WTC11 (cell line): Measurements from ENCODE around the gene PDF. TPM values are rescaled to one million over a fixed set of nuclear protein-coding genes. Genes with fewer than 3 reads are reported as not detected.

Experiments
- ATAC-seq: fragments of 200-7000 bp; cut with Tn5 transposase; 2 replicates; pipeline ENCODE4 v1.10.0; 2021; ENCODE audit warnings: mild to moderate bottlenecking, moderate library complexity
- CTCF ChIA-PET: fragments of 300-600 bp; sonication (Branson Sonifier 250); formaldehyde crosslinking; loops from one replicate; lab custom pipeline; 2021; ENCODE audit warnings: antibody characterized with exemption; lab: Charles Lee
- POLR2A ChIA-PET: fragments of 350-600 bp; sonication (Branson Sonifier 250); formaldehyde crosslinking; loops from one replicate; lab custom pipeline; 2021; ENCODE audit warnings: antibody characterized with exemption; lab: Charles Lee
- DNase-seq: peaks from one replicate; pipeline ENCODE4 v3.0.0; 2021; ENCODE audit warnings: low spot score
- H3K27ac Mint-ChIP-seq: 2 replicates; pipeline ENCODE4 v1.8.0; 2021; ENCODE audit warnings: mixed read lengths
- H3K27me3 Mint-ChIP-seq: 2 replicates; pipeline ENCODE4 v1.8.0; 2021; ENCODE audit warnings: low read depth, mild to moderate bottlenecking, moderate library complexity, mixed read lengths
- H3K36me3 Mint-ChIP-seq: 2 replicates; pipeline ENCODE4 v1.8.0; 2021; ENCODE audit warnings: mixed read lengths
- H3K4me1 Mint-ChIP-seq: 2 replicates; pipeline ENCODE4 v1.8.0; 2022; ENCODE audit warnings: mixed read lengths
- H3K4me3 Mint-ChIP-seq: 2 replicates; pipeline ENCODE4 v1.8.0; 2021; ENCODE audit warnings: mild to moderate bottlenecking, moderate library complexity, mixed read lengths
- H3K9me3 Mint-ChIP-seq: 2 replicates; pipeline ENCODE4 v1.8.0; 2021; ENCODE audit warnings: mixed read lengths
- FOXJ3 ChIP-seq: sonication (generic); formaldehyde crosslinking; IDR thresholded peaks from 2 replicates; pipeline ENCODE4 v1.9.0; 2021; ENCODE audit warnings: missing genetic modification reagents, mild to moderate bottlenecking, borderline replicate concordance
- GRHL2 ChIP-seq: fragments of 250-450 bp; sonication (Bioruptor Pico); IDR thresholded peaks from 2 replicates; pipeline ENCODE4 v1.8.0; 2022; ENCODE audit warnings: mild to moderate bottlenecking, moderate library complexity; ENCODE audit not compliant: insufficient replicate concordance, severe bottlenecking
- GTF2I ChIP-seq: fragments of 250-450 bp; sonication (Bioruptor Pico); conservative IDR thresholded peaks from 2 replicates; pipeline ENCODE4 v1.4.0; 2021; ENCODE audit warnings: mild to moderate bottlenecking
- IRF2 ChIP-seq: sonication (generic); formaldehyde crosslinking; IDR thresholded peaks from 2 replicates; pipeline ENCODE4 v1.8.0; 2022; ENCODE audit warnings: low read depth, missing genetic modification reagents, borderline replicate concordance
- MYBL2 ChIP-seq: sonication (generic); formaldehyde crosslinking; IDR thresholded peaks from 2 replicates; pipeline ENCODE4 v1.8.1; 2023; ENCODE audit warnings: mild to moderate bottlenecking, moderate library complexity, missing genetic modification reagents
- OVOL2 ChIP-seq: fragments of 250-450 bp; sonication (Bioruptor Pico); IDR thresholded peaks from 2 replicates; pipeline ENCODE4 v1.9.0; 2021; ENCODE audit warnings: mild to moderate bottlenecking, borderline replicate concordance
- TP53 ChIP-seq: sonication (generic); formaldehyde crosslinking; IDR thresholded peaks from 2 replicates; pipeline ENCODE4 v1.8.1; 2023; ENCODE audit warnings: mild to moderate bottlenecking, missing genetic modification reagents
- ZBTB21 ChIP-seq: sonication (generic); formaldehyde crosslinking; IDR thresholded peaks from 2 replicates; pipeline ENCODE4 v1.8.1; 2023; ENCODE audit warnings: mild to moderate bottlenecking, missing genetic modification reagents, borderline replicate concordance
- ZNF138 ChIP-seq: sonication (generic); formaldehyde crosslinking; conservative IDR thresholded peaks from 2 replicates; pipeline ENCODE4 v1.8.1; 2022; ENCODE audit warnings: mild to moderate bottlenecking, moderate library complexity, missing genetic modification reagents
- ZNF416 ChIP-seq: fragments of 250-450 bp; sonication (Bioruptor Pico); IDR thresholded peaks from 2 replicates; pipeline ENCODE4 v1.9.0; 2021; ENCODE audit warnings: mild to moderate bottlenecking, inconsistent platforms
- ZNF671 ChIP-seq: fragments of 250-450 bp; sonication (Bioruptor Pico); IDR thresholded peaks from 2 replicates; pipeline ENCODE4 v1.8.0; 2021; ENCODE audit warnings: mild to moderate bottlenecking
- total RNA-seq: library from RNA; stranded (reverse); gene quantifications from 3 replicates; pipeline ENCODE4 v1.2.3, GENCODE V29; 2021
- TF ChIP-seq, protein P1 (sequence below): sonication (generic); formaldehyde crosslinking; IDR thresholded peaks from 2 replicates; pipeline ENCODE4 v1.8.1; 2023; ENCODE audit warnings: mild to moderate bottlenecking, missing genetic modification reagents
- TF ChIP-seq, protein P2 (sequence below): sonication (generic); formaldehyde crosslinking; IDR thresholded peaks from 2 replicates; pipeline ENCODE4 v1.8.1; 2022; ENCODE audit warnings: low read depth, missing genetic modification reagents, borderline replicate concordance
- TF ChIP-seq, protein P3 (sequence below): sonication (generic); formaldehyde crosslinking; IDR thresholded peaks from 2 replicates; pipeline ENCODE4 v1.8.0; 2023; ENCODE audit warnings: mild to moderate bottlenecking, missing genetic modification reagents
- TF ChIP-seq, protein P4 (sequence below): sonication (generic); formaldehyde crosslinking; IDR thresholded peaks from 2 replicates; pipeline ENCODE4 v1.8.1; 2023; ENCODE audit warnings: mild to moderate bottlenecking, missing genetic modification reagents
- TF ChIP-seq, protein P5 (sequence below): sonication (generic); formaldehyde crosslinking; IDR thresholded peaks from 2 replicates; pipeline ENCODE4 v1.8.1; 2023; ENCODE audit warnings: mild to moderate bottlenecking, missing genetic modification reagents, moderate library complexity
- TF ChIP-seq, protein P6 (sequence below): sonication (generic); formaldehyde crosslinking; IDR thresholded peaks from 2 replicates; pipeline ENCODE4 v1.8.1; 2022; ENCODE audit warnings: mild to moderate bottlenecking, missing genetic modification reagents, moderate library complexity, borderline replicate concordance
- TF ChIP-seq, protein P7 (sequence below): sonication (generic); formaldehyde crosslinking; conservative IDR thresholded peaks from 2 replicates; pipeline ENCODE4 v1.8.1; 2022; ENCODE audit warnings: mild to moderate bottlenecking, missing genetic modification reagents
- TF ChIP-seq, protein P8 (sequence below): fragments of 250-450 bp; sonication (Bioruptor Pico); IDR thresholded peaks from 2 replicates; pipeline ENCODE4 v1.9.0; 2021; ENCODE audit warnings: mild to moderate bottlenecking

PDF gene
- total RNA-seq, 1 experiment from 2014 or later, result 28.2 TPM

DNA sequence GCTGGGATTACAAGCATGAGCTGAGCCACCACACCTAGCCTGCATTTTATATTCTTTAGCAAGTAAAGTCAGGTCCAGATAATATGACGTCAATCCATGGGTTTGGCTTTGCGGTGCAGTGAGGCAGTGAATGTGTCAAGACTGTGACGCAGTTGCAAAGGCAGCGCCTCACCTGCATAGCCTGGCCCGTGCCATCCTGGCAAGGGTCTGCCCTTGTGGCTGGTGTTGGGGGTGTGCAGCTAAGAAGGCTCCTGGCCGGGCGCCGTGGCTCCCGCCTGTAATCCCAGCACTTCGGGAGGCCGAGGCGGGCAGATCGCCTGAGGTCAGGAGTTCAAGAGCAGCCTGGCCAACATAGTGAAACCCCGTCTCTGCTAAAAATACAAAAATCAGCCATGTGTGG, 7.0 kb downstream of the PDF start:
- ChIA-PET POLR2A (no interaction called here), CTCF (interaction anchor here (1.2 to 2.1 kb wide), 2 partner anchors 12 to 173 kb away, joined by 4 to 7 read pairs; partner anchors contain the start of gene VPS4A)
- ATAC-seq (no peak), DNase-seq (no peak)
- peaks cover 65% of the 10 kb centered on the region for H3K36me3 Mint-ChIP-seq
- H3K27ac Mint-ChIP-seq, result no peak overlapping the region
- H3K9me3 Mint-ChIP-seq, result no peaks in the 10 kb centered on the region
- no peaks in the 10 kb centered on the region for H3K27me3 Mint-ChIP-seq
- H3K4me1 Mint-ChIP-seq, result peaks cover 11% of the 10 kb centered on the region; the same call in 1 of the 2 replicates
- TF ChIP-seq, protein P1, sequence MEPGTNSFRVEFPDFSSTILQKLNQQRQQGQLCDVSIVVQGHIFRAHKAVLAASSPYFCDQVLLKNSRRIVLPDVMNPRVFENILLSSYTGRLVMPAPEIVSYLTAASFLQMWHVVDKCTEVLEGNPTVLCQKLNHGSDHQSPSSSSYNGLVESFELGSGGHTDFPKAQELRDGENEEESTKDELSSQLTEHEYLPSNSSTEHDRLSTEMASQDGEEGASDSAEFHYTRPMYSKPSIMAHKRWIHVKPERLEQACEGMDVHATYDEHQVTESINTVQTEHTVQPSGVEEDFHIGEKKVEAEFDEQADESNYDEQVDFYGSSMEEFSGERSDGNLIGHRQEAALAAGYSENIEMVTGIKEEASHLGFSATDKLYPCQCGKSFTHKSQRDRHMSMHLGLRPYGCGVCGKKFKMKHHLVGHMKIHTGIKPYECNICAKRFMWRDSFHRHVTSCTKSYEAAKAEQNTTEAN (CRISPR knock-in tag), result no peak
- no peak for TF ChIP-seq GRHL2 (CRISPR knock-in tag)
- no peak for TF ChIP-seq FOXJ3 (CRISPR knock-in tag)
- TF ChIP-seq, protein P2, sequence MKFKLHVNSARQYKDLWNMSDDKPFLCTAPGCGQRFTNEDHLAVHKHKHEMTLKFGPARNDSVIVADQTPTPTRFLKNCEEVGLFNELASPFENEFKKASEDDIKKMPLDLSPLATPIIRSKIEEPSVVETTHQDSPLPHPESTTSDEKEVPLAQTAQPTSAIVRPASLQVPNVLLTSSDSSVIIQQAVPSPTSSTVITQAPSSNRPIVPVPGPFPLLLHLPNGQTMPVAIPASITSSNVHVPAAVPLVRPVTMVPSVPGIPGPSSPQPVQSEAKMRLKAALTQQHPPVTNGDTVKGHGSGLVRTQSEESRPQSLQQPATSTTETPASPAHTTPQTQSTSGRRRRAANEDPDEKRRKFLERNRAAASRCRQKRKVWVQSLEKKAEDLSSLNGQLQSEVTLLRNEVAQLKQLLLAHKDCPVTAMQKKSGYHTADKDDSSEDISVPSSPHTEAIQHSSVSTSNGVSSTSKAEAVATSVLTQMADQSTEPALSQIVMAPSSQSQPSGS (CRISPR knock-in tag), result no peak
- no peak for TF ChIP-seq GTF2I (CRISPR knock-in tag)
- TF ChIP-seq, protein P3, sequence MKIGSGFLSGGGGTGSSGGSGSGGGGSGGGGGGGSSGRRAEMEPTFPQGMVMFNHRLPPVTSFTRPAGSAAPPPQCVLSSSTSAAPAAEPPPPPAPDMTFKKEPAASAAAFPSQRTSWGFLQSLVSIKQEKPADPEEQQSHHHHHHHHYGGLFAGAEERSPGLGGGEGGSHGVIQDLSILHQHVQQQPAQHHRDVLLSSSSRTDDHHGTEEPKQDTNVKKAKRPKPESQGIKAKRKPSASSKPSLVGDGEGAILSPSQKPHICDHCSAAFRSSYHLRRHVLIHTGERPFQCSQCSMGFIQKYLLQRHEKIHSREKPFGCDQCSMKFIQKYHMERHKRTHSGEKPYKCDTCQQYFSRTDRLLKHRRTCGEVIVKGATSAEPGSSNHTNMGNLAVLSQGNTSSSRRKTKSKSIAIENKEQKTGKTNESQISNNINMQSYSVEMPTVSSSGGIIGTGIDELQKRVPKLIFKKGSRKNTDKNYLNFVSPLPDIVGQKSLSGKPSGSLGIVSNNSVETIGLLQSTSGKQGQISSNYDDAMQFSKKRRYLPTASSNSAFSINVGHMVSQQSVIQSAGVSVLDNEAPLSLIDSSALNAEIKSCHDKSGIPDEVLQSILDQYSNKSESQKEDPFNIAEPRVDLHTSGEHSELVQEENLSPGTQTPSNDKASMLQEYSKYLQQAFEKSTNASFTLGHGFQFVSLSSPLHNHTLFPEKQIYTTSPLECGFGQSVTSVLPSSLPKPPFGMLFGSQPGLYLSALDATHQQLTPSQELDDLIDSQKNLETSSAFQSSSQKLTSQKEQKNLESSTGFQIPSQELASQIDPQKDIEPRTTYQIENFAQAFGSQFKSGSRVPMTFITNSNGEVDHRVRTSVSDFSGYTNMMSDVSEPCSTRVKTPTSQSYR (CRISPR knock-in tag), result no peak
- TF ChIP-seq IRF2 (CRISPR knock-in tag), result no peak
- no peak for TF ChIP-seq MYBL2 (CRISPR knock-in tag)
- TF ChIP-seq, protein P4, sequence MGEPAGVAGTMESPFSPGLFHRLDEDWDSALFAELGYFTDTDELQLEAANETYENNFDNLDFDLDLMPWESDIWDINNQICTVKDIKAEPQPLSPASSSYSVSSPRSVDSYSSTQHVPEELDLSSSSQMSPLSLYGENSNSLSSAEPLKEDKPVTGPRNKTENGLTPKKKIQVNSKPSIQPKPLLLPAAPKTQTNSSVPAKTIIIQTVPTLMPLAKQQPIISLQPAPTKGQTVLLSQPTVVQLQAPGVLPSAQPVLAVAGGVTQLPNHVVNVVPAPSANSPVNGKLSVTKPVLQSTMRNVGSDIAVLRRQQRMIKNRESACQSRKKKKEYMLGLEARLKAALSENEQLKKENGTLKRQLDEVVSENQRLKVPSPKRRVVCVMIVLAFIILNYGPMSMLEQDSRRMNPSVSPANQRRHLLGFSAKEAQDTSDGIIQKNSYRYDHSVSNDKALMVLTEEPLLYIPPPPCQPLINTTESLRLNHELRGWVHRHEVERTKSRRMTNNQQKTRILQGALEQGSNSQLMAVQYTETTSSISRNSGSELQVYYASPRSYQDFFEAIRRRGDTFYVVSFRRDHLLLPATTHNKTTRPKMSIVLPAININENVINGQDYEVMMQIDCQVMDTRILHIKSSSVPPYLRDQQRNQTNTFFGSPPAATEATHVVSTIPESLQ (CRISPR knock-in tag), result no peak
- no peak overlapping the region for H3K4me3 Mint-ChIP-seq

DNA sequence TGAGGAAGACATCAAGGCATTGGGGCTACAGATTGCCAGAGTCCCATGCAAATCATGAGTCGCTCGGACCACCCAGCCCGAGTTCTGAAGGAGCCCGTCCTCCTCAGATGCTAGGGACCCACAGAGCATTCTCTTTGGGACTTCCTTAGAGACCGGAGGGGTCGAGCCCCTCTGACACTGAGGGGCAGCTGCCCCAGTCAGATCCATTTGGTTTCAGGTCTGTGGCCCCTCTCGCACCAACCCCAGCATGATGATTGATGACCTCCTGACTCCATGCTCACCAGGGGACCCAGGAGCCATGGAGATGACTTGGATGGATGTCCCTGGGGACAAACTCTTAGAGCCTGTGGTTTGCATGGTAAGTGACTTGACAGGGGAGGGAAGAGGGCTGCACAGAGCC, 8.0 kb downstream of the PDF start:
- no peak for ATAC-seq
- Mint-ChIP-seq H3K36me3 (peaks cover 66% of the 10 kb centered on the region), H3K4me1 (peaks cover 6% of the 10 kb centered on the region; the same call in 1 of the 2 replicates), H3K27me3 (no peaks in the 10 kb centered on the region), H3K9me3 (no peaks in the 10 kb centered on the region), H3K4me3 (no peak overlapping the region), H3K27ac (no peak overlapping the region)
- ChIA-PET POLR2A (no interaction called here), CTCF (interaction anchor here (2.1 kb wide), 1 partner anchor 11 kb away, joined by 7 read pairs; the partner anchor contains the start of gene VPS4A)
- DNase-seq, result no peak
- no peak for TF ChIP-seq TP53 (CRISPR knock-in tag)
- TF ChIP-seq ZNF138 (CRISPR knock-in tag), result no peak
- TF ChIP-seq, protein P5, sequence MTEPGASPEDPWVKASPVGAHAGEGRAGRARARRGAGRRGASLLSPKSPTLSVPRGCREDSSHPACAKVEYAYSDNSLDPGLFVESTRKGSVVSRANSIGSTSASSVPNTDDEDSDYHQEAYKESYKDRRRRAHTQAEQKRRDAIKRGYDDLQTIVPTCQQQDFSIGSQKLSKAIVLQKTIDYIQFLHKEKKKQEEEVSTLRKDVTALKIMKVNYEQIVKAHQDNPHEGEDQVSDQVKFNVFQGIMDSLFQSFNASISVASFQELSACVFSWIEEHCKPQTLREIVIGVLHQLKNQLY (CRISPR knock-in tag), result no peak
- TF ChIP-seq ZNF671 (CRISPR knock-in tag), result no peak
- TF ChIP-seq, protein P6, sequence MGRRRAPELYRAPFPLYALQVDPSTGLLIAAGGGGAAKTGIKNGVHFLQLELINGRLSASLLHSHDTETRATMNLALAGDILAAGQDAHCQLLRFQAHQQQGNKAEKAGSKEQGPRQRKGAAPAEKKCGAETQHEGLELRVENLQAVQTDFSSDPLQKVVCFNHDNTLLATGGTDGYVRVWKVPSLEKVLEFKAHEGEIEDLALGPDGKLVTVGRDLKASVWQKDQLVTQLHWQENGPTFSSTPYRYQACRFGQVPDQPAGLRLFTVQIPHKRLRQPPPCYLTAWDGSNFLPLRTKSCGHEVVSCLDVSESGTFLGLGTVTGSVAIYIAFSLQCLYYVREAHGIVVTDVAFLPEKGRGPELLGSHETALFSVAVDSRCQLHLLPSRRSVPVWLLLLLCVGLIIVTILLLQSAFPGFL, result no peak
- TF ChIP-seq OVOL2 (CRISPR knock-in tag), result no peak
- no peak for TF ChIP-seq ZBTB21 (CRISPR knock-in tag)
- TF ChIP-seq, protein P7, sequence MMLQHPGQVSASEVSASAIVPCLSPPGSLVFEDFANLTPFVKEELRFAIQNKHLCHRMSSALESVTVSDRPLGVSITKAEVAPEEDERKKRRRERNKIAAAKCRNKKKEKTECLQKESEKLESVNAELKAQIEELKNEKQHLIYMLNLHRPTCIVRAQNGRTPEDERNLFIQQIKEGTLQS, result no peak
- no peak for TF ChIP-seq ZNF416 (CRISPR knock-in tag)
- TF ChIP-seq, protein P8, sequence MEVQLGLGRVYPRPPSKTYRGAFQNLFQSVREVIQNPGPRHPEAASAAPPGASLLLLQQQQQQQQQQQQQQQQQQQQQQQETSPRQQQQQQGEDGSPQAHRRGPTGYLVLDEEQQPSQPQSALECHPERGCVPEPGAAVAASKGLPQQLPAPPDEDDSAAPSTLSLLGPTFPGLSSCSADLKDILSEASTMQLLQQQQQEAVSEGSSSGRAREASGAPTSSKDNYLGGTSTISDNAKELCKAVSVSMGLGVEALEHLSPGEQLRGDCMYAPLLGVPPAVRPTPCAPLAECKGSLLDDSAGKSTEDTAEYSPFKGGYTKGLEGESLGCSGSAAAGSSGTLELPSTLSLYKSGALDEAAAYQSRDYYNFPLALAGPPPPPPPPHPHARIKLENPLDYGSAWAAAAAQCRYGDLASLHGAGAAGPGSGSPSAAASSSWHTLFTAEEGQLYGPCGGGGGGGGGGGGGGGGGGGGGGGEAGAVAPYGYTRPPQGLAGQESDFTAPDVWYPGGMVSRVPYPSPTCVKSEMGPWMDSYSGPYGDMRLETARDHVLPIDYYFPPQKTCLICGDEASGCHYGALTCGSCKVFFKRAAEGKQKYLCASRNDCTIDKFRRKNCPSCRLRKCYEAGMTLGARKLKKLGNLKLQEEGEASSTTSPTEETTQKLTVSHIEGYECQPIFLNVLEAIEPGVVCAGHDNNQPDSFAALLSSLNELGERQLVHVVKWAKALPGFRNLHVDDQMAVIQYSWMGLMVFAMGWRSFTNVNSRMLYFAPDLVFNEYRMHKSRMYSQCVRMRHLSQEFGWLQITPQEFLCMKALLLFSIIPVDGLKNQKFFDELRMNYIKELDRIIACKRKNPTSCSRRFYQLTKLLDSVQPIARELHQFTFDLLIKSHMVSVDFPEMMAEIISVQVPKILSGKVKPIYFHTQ (CRISPR knock-in tag), result no peak
